Measurements from ENCODE around the gene CLEC1A. TPM values are rescaled to one million over a fixed set of nuclear protein-coding genes. Genes with fewer than 3 reads are reported as not detected.

The CLEC1A gene
- total and polyA plus RNA-seq, 2 donors (not counting 3 experiments of a cell fraction or from before 2014, with no cell fraction given) = 22.0 to 24.2 TPM

DNA sequence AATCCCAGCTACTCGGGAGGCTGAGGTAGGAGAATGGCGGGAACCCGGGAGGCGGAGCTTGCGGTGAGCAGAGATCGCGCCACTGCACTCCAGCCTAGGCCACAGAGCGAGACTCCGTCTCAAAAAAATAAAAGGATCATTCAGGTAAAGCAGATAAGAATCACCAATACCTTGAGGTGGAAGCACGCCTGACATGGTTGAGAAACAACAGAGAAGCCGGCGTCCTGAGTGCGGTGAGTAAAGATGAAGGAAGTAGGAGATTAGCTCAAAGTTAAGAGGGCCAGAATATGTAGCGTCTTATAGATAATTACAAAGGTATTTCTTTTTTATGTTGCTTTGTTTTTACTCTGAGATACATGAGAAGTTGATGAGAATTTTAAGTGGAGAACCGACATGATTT lies 16.5 kb upstream of the CLEC1A start:
- TF ChIP-seq EZH2 (IDR thresholded peaks at IDR 0.05; ENCODE audit: borderline replicate concordance, low read depth, low read length, severe bottlenecking) = no peak
- no peak for TF ChIP-seq MAX (IDR thresholded peaks at IDR 0.05; ENCODE audit: insufficient read depth, insufficient read length)
- TF ChIP-seq FOS (IDR thresholded peaks at IDR 0.05; ENCODE audit: borderline replicate concordance, insufficient read depth, low read length) = no peak
- no peak for TF ChIP-seq MYC (IDR thresholded peaks at IDR 0.05; ENCODE audit: low read depth, low read length)
- TF ChIP-seq JUN (IDR thresholded peaks at IDR 0.05; ENCODE audit: borderline replicate concordance, insufficient read depth, insufficient read length, low read depth) = no peak
- no peak overlapping the region for H2AFZ ChIP-seq (ENCODE audit: low read depth, low read length)
- no peak overlapping the region for H3K9ac ChIP-seq (replicated peaks; ENCODE audit: extremely low read depth, insufficient read depth, low read length)
- H3K4me2 ChIP-seq (ENCODE audit: insufficient read depth, low read length) = no peak overlapping the region
- no peaks in the 10 kb centered on the region for H3K27me3 ChIP-seq (ENCODE audit: control insufficient read depth in 2 of 2, insufficient read depth in 2 of 2, low read length in 2 of 2)
- no peaks in the 10 kb centered on the region for H3K36me3 ChIP-seq (ENCODE audit: control insufficient read depth in 2 of 2, extremely low read depth in 1 of 2, insufficient read depth in 2 of 2, low read length in 2 of 2)
- H3K79me2 ChIP-seq (ENCODE audit: control insufficient read depth, insufficient read depth, low read length) = no peaks in the 10 kb centered on the region
- no peaks in the 10 kb centered on the region for H3K9me1 ChIP-seq (replicated peaks; ENCODE audit: control insufficient read depth, extremely low read depth, insufficient read depth, low read length)
- POLR2A ChIA-PET = no interaction called here
- H4K20me1 ChIP-seq (replicated peaks; ENCODE audit: control insufficient read depth, extremely low read depth, insufficient read depth, low read length) = no peaks in the 10 kb centered on the region
- no peak for FAIRE-seq
- H3K27ac ChIP-seq (ENCODE audit: insufficient read depth, low read depth, low read length) = no peak overlapping the region
- intact Hi-C loops (cut with micrococcal nuclease) = no loop called here
- CTCF ChIA-PET = interaction anchor here (1.7 to 2.1 kb wide), 2 partner anchors 11 to 105 kb away, joined by 4 to 9 read pairs; partner anchors contain the start of gene CLEC12B
- DNase-seq (ENCODE audit: low read depth, low spot score) = no peak
- H3K4me1 ChIP-seq (ENCODE audit: control insufficient read depth, extremely low read depth, insufficient read depth, low read length) = no peaks in the 10 kb centered on the region
- no peak overlapping the region for H3K4me3 ChIP-seq (replicated peaks in 1 of 3; ENCODE audit: insufficient read depth in 1 of 3, low read depth in 1 of 3, low read length in 3 of 3)
- BruUV-seq (replicated peaks) = no TSS peak
- H3K9me3 ChIP-seq (replicated peaks; ENCODE audit: control insufficient read depth, insufficient read depth, low read length) = no peaks in the 10 kb centered on the region
- dilution Hi-C loops (cut with MboI; ENCODE audit: extremely low pct_ligation_motif_present, low sequenced_read_pairs) = no loop called here

- DNase-seq (ENCODE audit: low read depth, low spot score) (no peak), FAIRE-seq (no peak)
- ChIA-PET CTCF (interaction anchor here (0.6 to 2.1 kb wide), 5 partner anchors 9 to 363 kb away, joined by 3 to 9 read pairs (median 4); partner anchors contain the start of genes CLEC12B and CLEC1A), POLR2A (no interaction called here)
- Histone ChIP-seq H3K27ac (ENCODE audit: insufficient read depth, low read depth, low read length) (no peak overlapping the region), H3K4me2 (ENCODE audit: insufficient read depth, low read length) (no peak overlapping the region), H2AFZ (ENCODE audit: low read depth, low read length) (no peak overlapping the region), H3K4me1 (ENCODE audit: control insufficient read depth, extremely low read depth, insufficient read depth, low read length) (no peaks in the 10 kb centered on the region), H3K4me3 (replicated peaks in 1 of 3; ENCODE audit: insufficient read depth in 1 of 3, low read depth in 1 of 3, low read length in 3 of 3) (no peak overlapping the region), H3K27me3 (ENCODE audit: control insufficient read depth in 2 of 2, insufficient read depth in 2 of 2, low read length in 2 of 2) (no peaks in the 10 kb centered on the region), H3K9me3 (replicated peaks; ENCODE audit: control insufficient read depth, insufficient read depth, low read length) (no peaks in the 10 kb centered on the region), H3K79me2 (ENCODE audit: control insufficient read depth, insufficient read depth, low read length) (no peaks in the 10 kb centered on the region), H3K9ac (replicated peaks; ENCODE audit: extremely low read depth, insufficient read depth, low read length) (no peak overlapping the region), H3K36me3 (ENCODE audit: control insufficient read depth in 2 of 2, extremely low read depth in 1 of 2, insufficient read depth in 2 of 2, low read length in 2 of 2) (no peaks in the 10 kb centered on the region), H4K20me1 (replicated peaks; ENCODE audit: control insufficient read depth, extremely low read depth, insufficient read depth, low read length) (no peaks in the 10 kb centered on the region), H3K9me1 (replicated peaks; ENCODE audit: control insufficient read depth, extremely low read depth, insufficient read depth, low read length) (no peaks in the 10 kb centered on the region)
- BruUV-seq (replicated peaks) = no TSS peak
- intact Hi-C loops (cut with micrococcal nuclease) (no loop called here), dilution Hi-C loops (cut with MboI; ENCODE audit: extremely low pct_ligation_motif_present, low sequenced_read_pairs) (no loop called here)
- TF ChIP-seq FOS (IDR thresholded peaks at IDR 0.05; ENCODE audit: borderline replicate concordance, insufficient read depth, low read length) (no peak), MYC (IDR thresholded peaks at IDR 0.05; ENCODE audit: low read depth, low read length) (no peak), MAX (IDR thresholded peaks at IDR 0.05; ENCODE audit: insufficient read depth, insufficient read length) (no peak), POLR2AphosphoS5 (IDR thresholded peaks at IDR 0.05; ENCODE audit: insufficient read depth, low read depth, low read length) (no peak), JUN (IDR thresholded peaks at IDR 0.05; ENCODE audit: borderline replicate concordance, insufficient read depth, insufficient read length, low read depth) (no peak), POLR2A (IDR thresholded peaks at IDR 0.05; ENCODE audit: low read depth, low read length) (no peak), GATA2 (IDR thresholded peaks at IDR 0.05; ENCODE audit: insufficient read depth, insufficient read length, low read depth, low read length) (no peak), EZH2 (IDR thresholded peaks at IDR 0.05; ENCODE audit: borderline replicate concordance, low read depth, low read length, severe bottlenecking) (no peak)
- TF ChIP-seq, protein P1, sequence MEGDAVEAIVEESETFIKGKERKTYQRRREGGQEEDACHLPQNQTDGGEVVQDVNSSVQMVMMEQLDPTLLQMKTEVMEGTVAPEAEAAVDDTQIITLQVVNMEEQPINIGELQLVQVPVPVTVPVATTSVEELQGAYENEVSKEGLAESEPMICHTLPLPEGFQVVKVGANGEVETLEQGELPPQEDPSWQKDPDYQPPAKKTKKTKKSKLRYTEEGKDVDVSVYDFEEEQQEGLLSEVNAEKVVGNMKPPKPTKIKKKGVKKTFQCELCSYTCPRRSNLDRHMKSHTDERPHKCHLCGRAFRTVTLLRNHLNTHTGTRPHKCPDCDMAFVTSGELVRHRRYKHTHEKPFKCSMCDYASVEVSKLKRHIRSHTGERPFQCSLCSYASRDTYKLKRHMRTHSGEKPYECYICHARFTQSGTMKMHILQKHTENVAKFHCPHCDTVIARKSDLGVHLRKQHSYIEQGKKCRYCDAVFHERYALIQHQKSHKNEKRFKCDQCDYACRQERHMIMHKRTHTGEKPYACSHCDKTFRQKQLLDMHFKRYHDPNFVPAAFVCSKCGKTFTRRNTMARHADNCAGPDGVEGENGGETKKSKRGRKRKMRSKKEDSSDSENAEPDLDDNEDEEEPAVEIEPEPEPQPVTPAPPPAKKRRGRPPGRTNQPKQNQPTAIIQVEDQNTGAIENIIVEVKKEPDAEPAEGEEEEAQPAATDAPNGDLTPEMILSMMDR (IDR thresholded peaks at IDR 0.05; ENCODE audit: extremely low read depth in 1 of 2, insufficient read depth in 1 of 2, low read depth in 1 of 2, low read length in 2 of 2) = no peak
These were observed 15.1 kb upstream of the CLEC1A start for GRCh38 chr12:10113920-10114319.

Measured in endothelial cell of umbilical vein (primary cell).